K562 (cell line): ENCODE results near the gene NUP210. TPM values are rescaled to one million over a fixed set of nuclear protein-coding genes. Genes with fewer than 3 reads are reported as not detected.
A peak's percentile ranks its signal among the peaks of the same experiment; 100 is the strongest.

ENCODE experiments used
- CCNT2 ChIP-seq: IDR thresholded peaks from 2 replicates; pipeline ENCODE4 v1.6.1; 2011; ENCODE audit warnings: borderline replicate concordance, low read depth, mild to moderate bottlenecking, moderate library complexity, mixed read lengths, low read length; ENCODE audit not compliant: insufficient read length; ENCODE audit errors: extremely low read depth
- CHD7 ChIP-seq: fragments of 200-600 bp; sonication (generic); IDR thresholded peaks from one replicate; pipeline ENCODE4 v1.6.1; 2012; ENCODE audit warnings: mild to moderate bottlenecking, low read depth, low read length, inconsistent platforms
- COPS2 ChIP-seq: fragments of 450-650 bp; conservative IDR thresholded peaks from 2 replicates; pipeline ENCODE4 v1.6.1; 2016; ENCODE audit warnings: mild to moderate bottlenecking, moderate library complexity
- DPF2 ChIP-seq: fragments of 450-650 bp; IDR thresholded peaks from 2 replicates; pipeline ENCODE4 v1.6.1; 2016
- HNRNPUL1 ChIP-seq: fragments of 200-400 bp; formaldehyde crosslinking; IDR thresholded peaks from 2 replicates; pipeline ENCODE4 v1.6.1; 2017; ENCODE audit warnings: low read length
- ID3 ChIP-seq, 2 experiments: fragments of 250-450 bp in 1 of 2; fragments of 450-650 bp in 1 of 2; sonication (Bioruptor Pico) in 1 of 2; IDR thresholded peaks; 2 replicates each; pipeline versions ENCODE4 v1.6.1 to v1.8.0; 2016 to 2021; ENCODE audit warnings: mild to moderate bottlenecking in 2 of 2, moderate library complexity in 2 of 2, missing compliant biosample characterization in 1 of 2, missing genetic modification characterization in 1 of 2
- KLF6 ChIP-seq: fragments of 250-450 bp; sonication (Bioruptor Pico); IDR thresholded peaks from 2 replicates; pipeline ENCODE4 v1.4.0; 2020; ENCODE audit warnings: mild to moderate bottlenecking, moderate library complexity, borderline replicate concordance
- NFYB ChIP-seq: IDR thresholded peaks from 2 replicates; pipeline ENCODE4 v1.6.1; 2011; ENCODE audit warnings: mild to moderate bottlenecking, moderate library complexity; ENCODE audit not compliant: insufficient read length; ENCODE audit errors: extremely low read depth
- polyA plus RNA-seq, 8 experiments: library from polyadenylated mRNA; depleted of rRNA in 4 of 8; stranded (reverse) in 5 of 8; unstranded in 3 of 8; fragments of >200 nt; fragmentation: Nextera tagmentation in 2 of 8; fragmentation: Illumina TruSeq in 1 of 8; extraction: Ambion mirVana in 2 of 8; extraction: Trizol in 1 of 8; gene quantifications; 2 replicates each; pipeline versions ENCODE4 v1.2.1 to v1.2.3, GENCODE V29; 2011 to 2014; ENCODE audit warnings: inconsistent platforms in 1 of 8, missing spikeins in 1 of 8
- total RNA-seq, 7 experiments: library from RNA; depleted of rRNA in 6 of 7; stranded (reverse); fragments of >200 nt in 6 of 7; fragmentation: Illumina TruSeq in 2 of 7; extraction: Trizol in 2 of 7; gene quantifications; 2 replicates each; pipeline versions ENCODE4 v1.2.1 to v1.2.3, GENCODE V29; 2011 to 2021; ENCODE audit warnings: low replicate concordance in 1 of 7
- TF ChIP-seq, protein P1 (sequence below), 2 experiments: fragments of 450-650 bp; IDR thresholded peaks; 2 replicates each; pipeline ENCODE4 v1.6.1; 2018; ENCODE audit warnings: mild to moderate bottlenecking in 2 of 2, low read depth in 1 of 2; ENCODE audit not compliant: partially characterized antibody in 2 of 2
- TF ChIP-seq, protein P2 (sequence below): fragments of 250-450 bp; sonication (Bioruptor Pico); IDR thresholded peaks from 2 replicates; pipeline ENCODE4 v1.5.0; 2021

Gene NUP210
- total and polyA plus RNA-seq, 9 of the 15 experiments (the other 6 are each of a cell fraction or from before 2014, with no cell fraction given) = 1.2 to 138 (median 44.0) TPM

GRCh38 chr3:13352621-13353131 is 67.4 kb downstream of the NUP210 start (continued):
- TF ChIP-seq, protein P1, sequence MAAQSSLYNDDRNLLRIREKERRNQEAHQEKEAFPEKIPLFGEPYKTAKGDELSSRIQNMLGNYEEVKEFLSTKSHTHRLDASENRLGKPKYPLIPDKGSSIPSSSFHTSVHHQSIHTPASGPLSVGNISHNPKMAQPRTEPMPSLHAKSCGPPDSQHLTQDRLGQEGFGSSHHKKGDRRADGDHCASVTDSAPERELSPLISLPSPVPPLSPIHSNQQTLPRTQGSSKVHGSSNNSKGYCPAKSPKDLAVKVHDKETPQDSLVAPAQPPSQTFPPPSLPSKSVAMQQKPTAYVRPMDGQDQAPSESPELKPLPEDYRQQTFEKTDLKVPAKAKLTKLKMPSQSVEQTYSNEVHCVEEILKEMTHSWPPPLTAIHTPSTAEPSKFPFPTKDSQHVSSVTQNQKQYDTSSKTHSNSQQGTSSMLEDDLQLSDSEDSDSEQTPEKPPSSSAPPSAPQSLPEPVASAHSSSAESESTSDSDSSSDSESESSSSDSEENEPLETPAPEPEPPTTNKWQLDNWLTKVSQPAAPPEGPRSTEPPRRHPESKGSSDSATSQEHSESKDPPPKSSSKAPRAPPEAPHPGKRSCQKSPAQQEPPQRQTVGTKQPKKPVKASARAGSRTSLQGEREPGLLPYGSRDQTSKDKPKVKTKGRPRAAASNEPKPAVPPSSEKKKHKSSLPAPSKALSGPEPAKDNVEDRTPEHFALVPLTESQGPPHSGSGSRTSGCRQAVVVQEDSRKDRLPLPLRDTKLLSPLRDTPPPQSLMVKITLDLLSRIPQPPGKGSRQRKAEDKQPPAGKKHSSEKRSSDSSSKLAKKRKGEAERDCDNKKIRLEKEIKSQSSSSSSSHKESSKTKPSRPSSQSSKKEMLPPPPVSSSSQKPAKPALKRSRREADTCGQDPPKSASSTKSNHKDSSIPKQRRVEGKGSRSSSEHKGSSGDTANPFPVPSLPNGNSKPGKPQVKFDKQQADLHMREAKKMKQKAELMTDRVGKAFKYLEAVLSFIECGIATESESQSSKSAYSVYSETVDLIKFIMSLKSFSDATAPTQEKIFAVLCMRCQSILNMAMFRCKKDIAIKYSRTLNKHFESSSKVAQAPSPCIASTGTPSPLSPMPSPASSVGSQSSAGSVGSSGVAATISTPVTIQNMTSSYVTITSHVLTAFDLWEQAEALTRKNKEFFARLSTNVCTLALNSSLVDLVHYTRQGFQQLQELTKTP (IDR thresholded peaks at IDR 0.05; ENCODE audit: low read depth in 1 of 2, partially characterized antibody in 2 of 2) = no peak
- TF ChIP-seq NFYB (no peak), ID3 (CRISPR knock-in tag; IDR thresholded peaks at IDR 0.05) (no peak), ID3 (tag; IDR thresholded peaks at IDR 0.05) (no peak), COPS2 (no peak), HNRNPUL1 (no peak), CHD7 (no peak), KLF6 (CRISPR knock-in tag) (no peak), CCNT2 (no peak), DPF2 (peak; percentile 95)
- TF ChIP-seq, protein P2, sequence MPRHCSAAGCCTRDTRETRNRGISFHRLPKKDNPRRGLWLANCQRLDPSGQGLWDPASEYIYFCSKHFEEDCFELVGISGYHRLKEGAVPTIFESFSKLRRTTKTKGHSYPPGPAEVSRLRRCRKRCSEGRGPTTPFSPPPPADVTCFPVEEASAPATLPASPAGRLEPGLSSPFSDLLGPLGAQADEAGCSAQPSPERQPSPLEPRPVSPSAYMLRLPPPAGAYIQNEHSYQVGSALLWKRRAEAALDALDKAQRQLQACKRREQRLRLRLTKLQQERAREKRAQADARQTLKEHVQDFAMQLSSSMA (CRISPR knock-in tag) = no peak
